ENCODE data around the gene DAAM1.

Gene DAAM1

GRCh38 chr14:59241121-59241520 is 52.7 kb downstream of the DAAM1 start:
- H2AFZ ChIP-seq (ENCODE audit: low read length), result no peak overlapping the region
- H3K4me3 ChIP-seq (ENCODE audit: low read length, poor library complexity, severe bottlenecking), result no peak overlapping the region
- H3K36me3 ChIP-seq (ENCODE audit: insufficient read depth, low read length), result no peaks in the 10 kb centered on the region
- no peaks in the 10 kb centered on the region for H3K9me3 ChIP-seq (ENCODE audit: insufficient read depth, low read depth, low read length)
- no peaks in the 10 kb centered on the region for H4K20me1 ChIP-seq (ENCODE audit: insufficient read depth, low read length, poor library complexity, severe bottlenecking)
- no peaks in the 10 kb centered on the region for H3K79me2 ChIP-seq (ENCODE audit: insufficient read depth, low read length)
- H3K27me3 ChIP-seq (ENCODE audit: insufficient read depth, low read length, poor library complexity, severe bottlenecking), result no peaks in the 10 kb centered on the region
- TF ChIP-seq EZH2phosphoT487 (IDR thresholded peaks at IDR 0.05; ENCODE audit: borderline replicate concordance) (no peak), CTCF (conservative IDR thresholded peaks at IDR 0.05; ENCODE audit: low read length) (no peak)
- no peaks in the 10 kb centered on the region for H3K4me1 ChIP-seq (ENCODE audit: insufficient read depth, low read length, poor library complexity, severe bottlenecking)
- no peak overlapping the region for H3K9ac ChIP-seq (ENCODE audit: low read depth, low read length, poor library complexity, severe bottlenecking)
- H3F3A ChIP-seq (ENCODE audit: low read depth), result no peaks in the 10 kb centered on the region
- no peak overlapping the region for H3K4me2 ChIP-seq (ENCODE audit: low read depth, low read length, poor library complexity, severe bottlenecking)
- no peaks in the 10 kb centered on the region for H3K9me2 ChIP-seq (replicated peaks; ENCODE audit: low read depth, low read length)

DNA sequence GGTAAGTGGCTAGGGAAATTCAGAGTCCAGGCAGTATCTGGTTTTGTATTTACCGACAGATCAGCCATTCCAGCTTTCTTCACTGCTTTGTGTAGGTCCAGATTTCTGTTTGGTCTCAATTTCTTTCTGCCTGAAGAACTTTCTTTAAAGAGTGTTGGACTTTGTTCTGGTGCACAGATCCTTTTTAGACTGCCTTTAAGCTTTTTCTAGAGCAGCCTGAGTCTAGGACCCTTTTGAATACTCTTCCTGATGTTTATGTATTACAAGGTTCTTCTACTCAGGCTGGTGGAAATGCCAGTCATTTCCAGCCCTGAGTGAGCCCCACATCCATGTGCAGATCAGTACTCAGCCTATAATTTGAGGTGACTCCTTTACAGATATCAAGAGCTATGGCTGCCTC is 54.7 kb downstream of the DAAM1 start:
- Histone ChIP-seq H3F3A (ENCODE audit: low read depth) (no peaks in the 10 kb centered on the region), H3K9me3 (ENCODE audit: insufficient read depth, low read depth, low read length) (no peaks in the 10 kb centered on the region), H3K27me3 (ENCODE audit: insufficient read depth, low read length, poor library complexity, severe bottlenecking) (no peaks in the 10 kb centered on the region), H3K4me3 (ENCODE audit: low read length, poor library complexity, severe bottlenecking) (no peak overlapping the region), H3K9ac (ENCODE audit: low read depth, low read length, poor library complexity, severe bottlenecking) (no peak overlapping the region), H4K20me1 (ENCODE audit: insufficient read depth, low read length, poor library complexity, severe bottlenecking) (no peaks in the 10 kb centered on the region), H3K9me2 (replicated peaks; ENCODE audit: low read depth, low read length) (no peaks in the 10 kb centered on the region), H3K36me3 (ENCODE audit: insufficient read depth, low read length) (no peaks in the 10 kb centered on the region), H2AFZ (ENCODE audit: low read length) (no peak overlapping the region), H3K79me2 (ENCODE audit: insufficient read depth, low read length) (no peaks in the 10 kb centered on the region), H3K4me1 (ENCODE audit: insufficient read depth, low read length, poor library complexity, severe bottlenecking) (no peaks in the 10 kb centered on the region), H3K4me2 (ENCODE audit: low read depth, low read length, poor library complexity, severe bottlenecking) (no peak overlapping the region)
- no peak for TF ChIP-seq CTCF (conservative IDR thresholded peaks at IDR 0.05; ENCODE audit: low read length)
- TF ChIP-seq EZH2phosphoT487 (IDR thresholded peaks at IDR 0.05; ENCODE audit: borderline replicate concordance), result no peak

- H3K4me2 ChIP-seq (ENCODE audit: low read depth, low read length, poor library complexity, severe bottlenecking), result no peak overlapping the region
- no peaks in the 10 kb centered on the region for H3K79me2 ChIP-seq (ENCODE audit: insufficient read depth, low read length)
- no peaks in the 10 kb centered on the region for H4K20me1 ChIP-seq (ENCODE audit: insufficient read depth, low read length, poor library complexity, severe bottlenecking)
- H3F3A ChIP-seq (ENCODE audit: low read depth), result no peaks in the 10 kb centered on the region
- H3K27me3 ChIP-seq (ENCODE audit: insufficient read depth, low read length, poor library complexity, severe bottlenecking), result no peaks in the 10 kb centered on the region
- no peaks in the 10 kb centered on the region for H3K4me1 ChIP-seq (ENCODE audit: insufficient read depth, low read length, poor library complexity, severe bottlenecking)
- H3K4me3 ChIP-seq (ENCODE audit: low read length, poor library complexity, severe bottlenecking), result no peak overlapping the region
- TF ChIP-seq CTCF (conservative IDR thresholded peaks at IDR 0.05; ENCODE audit: low read length) (no peak), EZH2phosphoT487 (IDR thresholded peaks at IDR 0.05; ENCODE audit: borderline replicate concordance) (no peak)
- H3K9ac ChIP-seq (ENCODE audit: low read depth, low read length, poor library complexity, severe bottlenecking), result no peak overlapping the region
- H3K9me2 ChIP-seq (replicated peaks; ENCODE audit: low read depth, low read length), result no peaks in the 10 kb centered on the region
- no peak overlapping the region for H2AFZ ChIP-seq (ENCODE audit: low read length)
- no peaks in the 10 kb centered on the region for H3K9me3 ChIP-seq (ENCODE audit: insufficient read depth, low read depth, low read length)
- no peaks in the 10 kb centered on the region for H3K36me3 ChIP-seq (ENCODE audit: insufficient read depth, low read length)
Measured at GRCh38 chr14:59244581-59244980, 56.1 kb downstream of the DAAM1 start.
